Prostate gland (tissue), 2 donors: ENCODE data around the gene ADARB2. TPM values are rescaled to one million over a fixed set of nuclear protein-coding genes. Genes with fewer than 3 reads are reported as not detected.
"Not testable (repeated sequence)": the region's sequence is repeated elsewhere in the genome, so short reads cannot be mapped to it uniquely, and the experiment has no call there.

ENCODE experiments used
- DNase-seq: peaks from one replicate; pipeline ENCODE4 v3.0.0-alpha.2; 2019; ENCODE audit warnings: low spot score
- H3K27ac ChIP-seq, 2 donors: fragments of 200-600 bp; sonication (generic); 2 replicates each; pipeline ENCODE4 v1.5.1; 2017 to 2019
- H3K27me3 ChIP-seq: fragments of 200-600 bp; sonication (generic); replicated peaks from 2 replicates; pipeline ENCODE4 v1.5.1; 2019; ENCODE audit not compliant: insufficient read depth
- H3K36me3 ChIP-seq, 2 donors: fragments of 200-600 bp; sonication (generic); 1 replicate in 1 of 2; 2 replicates in 1 of 2; pipeline versions ENCODE4 v1.5.1 to v1.8.1; 2017 to 2019
- H3K4me1 ChIP-seq: fragments of 200-600 bp; sonication (generic); replicated peaks from 2 replicates; pipeline ENCODE4 v1.5.1; 2019
- H3K4me3 ChIP-seq, 2 donors: fragments of 200-600 bp; sonication (generic); 2 replicates each; pipeline ENCODE4 v1.5.1; 2017 to 2019
- H3K9me3 ChIP-seq: fragments of 200-600 bp; sonication (generic); 2 replicates; pipeline ENCODE4 v1.5.1; 2017
- POLR2A ChIP-seq: fragments of 450-650 bp; IDR thresholded peaks from one replicate; pipeline ENCODE4 v1.6.1; 2016; ENCODE audit warnings: antibody characterized with exemption, mild to moderate bottlenecking
- POLR2AphosphoS5 ChIP-seq: sonication (generic); formaldehyde crosslinking; IDR thresholded peaks from one replicate; pipeline ENCODE4 v1.6.1; 2017; ENCODE audit warnings: antibody characterized with exemption
- WGBS: methylation state at CpG from one replicate; pipeline ENCODE4 v1.1.5; 2018; 5-methylcytosine and 5-hydroxymethylcytosine counted together
- intact Hi-C: fragments of 100-400 bp; cut with DNase I; formaldehyde crosslinking; loops from one replicate; pipeline ENCODE4 v1.14.2; 2022
- total RNA-seq, 2 donors: library from RNA; depleted of rRNA; stranded (reverse); fragments of >200 nt; gene quantifications; one replicate each; pipeline ENCODE4 v1.1.0, GENCODE V29; 2016
- TF ChIP-seq, protein P1 (sequence below), 4 experiments: fragments of 200-600 bp in 2 of 4; fragments of 450-650 bp in 2 of 4; sonication (generic) in 2 of 4; IDR thresholded peaks; 1 replicate in 3 of 4; 2 replicates in 1 of 4; pipeline ENCODE4 v1.5.1; 2016 to 2019; ENCODE audit warnings: antibody characterized with exemption in 4 of 4, mild to moderate bottlenecking in 2 of 4, moderate library complexity in 2 of 4

The ADARB2 gene
- total RNA-seq, 2 donors from 2014 or later = 0.36 to 10.5 TPM

GRCh38 chr10:1400101-1401070, 336.9 kb downstream of the ADARB2 start:
- Histone ChIP-seq H3K27me3 (peaks cover 2% of the 10 kb centered on the region), H3K4me3 (no peak overlapping the region), H3K27ac (no peak overlapping the region), H3K36me3 (no peaks in the 10 kb centered on the region), H3K4me1 (no peaks in the 10 kb centered on the region), H3K9me3 (no peaks in the 10 kb centered on the region)
- TF ChIP-seq, protein P1, sequence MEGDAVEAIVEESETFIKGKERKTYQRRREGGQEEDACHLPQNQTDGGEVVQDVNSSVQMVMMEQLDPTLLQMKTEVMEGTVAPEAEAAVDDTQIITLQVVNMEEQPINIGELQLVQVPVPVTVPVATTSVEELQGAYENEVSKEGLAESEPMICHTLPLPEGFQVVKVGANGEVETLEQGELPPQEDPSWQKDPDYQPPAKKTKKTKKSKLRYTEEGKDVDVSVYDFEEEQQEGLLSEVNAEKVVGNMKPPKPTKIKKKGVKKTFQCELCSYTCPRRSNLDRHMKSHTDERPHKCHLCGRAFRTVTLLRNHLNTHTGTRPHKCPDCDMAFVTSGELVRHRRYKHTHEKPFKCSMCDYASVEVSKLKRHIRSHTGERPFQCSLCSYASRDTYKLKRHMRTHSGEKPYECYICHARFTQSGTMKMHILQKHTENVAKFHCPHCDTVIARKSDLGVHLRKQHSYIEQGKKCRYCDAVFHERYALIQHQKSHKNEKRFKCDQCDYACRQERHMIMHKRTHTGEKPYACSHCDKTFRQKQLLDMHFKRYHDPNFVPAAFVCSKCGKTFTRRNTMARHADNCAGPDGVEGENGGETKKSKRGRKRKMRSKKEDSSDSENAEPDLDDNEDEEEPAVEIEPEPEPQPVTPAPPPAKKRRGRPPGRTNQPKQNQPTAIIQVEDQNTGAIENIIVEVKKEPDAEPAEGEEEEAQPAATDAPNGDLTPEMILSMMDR (IDR thresholded peaks at IDR 0.05) = no peak
- TF ChIP-seq POLR2A (no peak), POLR2AphosphoS5 (no peak)
- intact Hi-C loops = no loop called here
- DNase-seq = no peak
- 51% methylated on average over 29 of the region's 30 CpGs for WGBS

GRCh38 chr10:1399431-1400100, 337.8 kb downstream of the ADARB2 start:
- DNase-seq = no peak
- Histone ChIP-seq H3K4me3 (no peak overlapping the region), H3K4me1 (no peaks in the 10 kb centered on the region), H3K27ac (no peak overlapping the region), H3K9me3 (no peaks in the 10 kb centered on the region), H3K27me3 (no peaks in the 10 kb centered on the region), H3K36me3 (no peaks in the 10 kb centered on the region)
- TF ChIP-seq POLR2A (no peak), POLR2AphosphoS5 (no peak)
- TF ChIP-seq, protein P1 (IDR thresholded peaks at IDR 0.05) = no peak
- 82% methylated on average over 11 of the region's 11 CpGs for WGBS
- intact Hi-C loops = no loop called here

GRCh38 chr10:1398626-1399410, 338.5 kb downstream of the ADARB2 start:
- no peak for DNase-seq
- 92% methylated on average over 19 of the region's 19 CpGs for WGBS
- H3K9me3 ChIP-seq = no peaks in the 10 kb centered on the region
- intact Hi-C loops = no loop called here
- H3K36me3 ChIP-seq = no peaks in the 10 kb centered on the region
- H3K27ac ChIP-seq = no peak overlapping the region
- no peak for TF ChIP-seq POLR2A
- TF ChIP-seq, protein P1 (IDR thresholded peaks at IDR 0.05) = no peak
- TF ChIP-seq POLR2AphosphoS5 = no peak
- H3K4me1 ChIP-seq = no peaks in the 10 kb centered on the region
- H3K4me3 ChIP-seq = no peak overlapping the region
- no peaks in the 10 kb centered on the region for H3K27me3 ChIP-seq

GRCh38 chr10:1398116-1398515, 339.2 kb downstream of the ADARB2 start:
- H3K27ac ChIP-seq, H3K27me3 ChIP-seq, DNase-seq, intact Hi-C loops, H3K4me1 ChIP-seq, H3K36me3 ChIP-seq, H3K4me3 ChIP-seq, H3K9me3 ChIP-seq: not testable (repeated sequence)
- WGBS = 84% methylated on average over 15 of the region's 15 CpGs

- Histone ChIP-seq H3K9me3 (no peaks in the 10 kb centered on the region), H3K36me3 (no peaks in the 10 kb centered on the region), H3K27ac (no peak overlapping the region), H3K27me3 (no peaks in the 10 kb centered on the region), H3K4me3 (no peak overlapping the region), H3K4me1 (no peaks in the 10 kb centered on the region)
- DNase-seq = no peak
- TF ChIP-seq POLR2AphosphoS5 (no peak), POLR2A (no peak)
- TF ChIP-seq, protein P1 (IDR thresholded peaks at IDR 0.05) = no peak
- 84% methylated on average over 20 of the region's 20 CpGs for WGBS
- intact Hi-C loops = no loop called here
Measured at GRCh38 chr10:1396297-1396635, 341.1 kb downstream of the ADARB2 start.
